ENCODE measurements around the gene TLR6.

The TLR6 gene

GRCh38 chr4:38867478-38868058, 11.0 kb upstream of the TLR6 start, which contains the start of gene FAM114A1:
Gene FAM114A1 (plus strand): TSS chr4:38867806. CDS start chr4:38878079, 10,273 bp downstream.
- H3K4me3 ChIP-seq (ENCODE audit: low read length) = peak within 1 kb of the TSS; percentile 90
- no peaks in the 10 kb centered on the region for H3K9me3 ChIP-seq (ENCODE audit: control insufficient read depth, low read length)
- peak within 1 kb of the TSS; percentile 97 for H3K9ac ChIP-seq (ENCODE audit: low read length)
- peaks cover 44% of the 10 kb centered on the region for H3K4me1 ChIP-seq (ENCODE audit: control insufficient read depth, insufficient read depth, low read length)
- DNase-seq (ENCODE audit: low read depth) = peak; percentile 95
- peaks cover 15% of the 10 kb centered on the region for H3K36me3 ChIP-seq (ENCODE audit: control insufficient read depth, insufficient read depth, low read length, severe bottlenecking)
- no peaks in the 10 kb centered on the region for H3K27me3 ChIP-seq (replicated peaks; ENCODE audit: control insufficient read depth, insufficient read depth, low read length)

DNA sequence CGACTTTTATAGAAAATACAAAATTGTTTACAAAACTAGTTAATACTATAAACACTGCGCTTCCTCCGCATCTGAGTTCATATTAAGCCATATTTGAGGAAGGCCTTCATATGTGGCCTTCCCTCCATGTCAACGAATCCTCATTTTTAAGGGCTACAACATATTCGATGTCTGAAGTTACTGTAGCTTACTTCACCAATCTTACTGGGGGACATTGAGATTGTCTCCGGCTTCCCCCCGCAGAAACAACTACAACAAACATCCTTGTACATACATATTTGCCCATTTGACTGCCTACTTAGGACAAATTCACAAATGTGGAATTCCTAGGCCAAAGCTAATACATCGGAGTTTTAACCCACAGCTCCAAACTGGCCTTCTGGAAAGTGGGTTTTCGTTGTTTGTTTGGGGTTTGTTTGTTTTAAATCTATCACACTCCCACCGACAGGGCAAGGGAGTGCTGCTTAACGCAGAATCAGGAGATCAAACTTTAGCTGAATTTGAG, 10.4 kb upstream of the TLR6 start:
- peak overlapping the region; percentile 86 for H3K4me3 ChIP-seq (ENCODE audit: low read length)
- peaks cover 38% of the 10 kb centered on the region for H3K4me1 ChIP-seq (ENCODE audit: control insufficient read depth, insufficient read depth, low read length)
- DNase-seq (ENCODE audit: low read depth) = no peak
- H3K27me3 ChIP-seq (replicated peaks; ENCODE audit: control insufficient read depth, insufficient read depth, low read length) = no peaks in the 10 kb centered on the region
- peaks cover 14% of the 10 kb centered on the region for H3K36me3 ChIP-seq (ENCODE audit: control insufficient read depth, insufficient read depth, low read length, severe bottlenecking)
- H3K9me3 ChIP-seq (ENCODE audit: control insufficient read depth, low read length) = no peaks in the 10 kb centered on the region
- H3K9ac ChIP-seq (ENCODE audit: low read length) = peak overlapping the region; percentile 96

DNA sequence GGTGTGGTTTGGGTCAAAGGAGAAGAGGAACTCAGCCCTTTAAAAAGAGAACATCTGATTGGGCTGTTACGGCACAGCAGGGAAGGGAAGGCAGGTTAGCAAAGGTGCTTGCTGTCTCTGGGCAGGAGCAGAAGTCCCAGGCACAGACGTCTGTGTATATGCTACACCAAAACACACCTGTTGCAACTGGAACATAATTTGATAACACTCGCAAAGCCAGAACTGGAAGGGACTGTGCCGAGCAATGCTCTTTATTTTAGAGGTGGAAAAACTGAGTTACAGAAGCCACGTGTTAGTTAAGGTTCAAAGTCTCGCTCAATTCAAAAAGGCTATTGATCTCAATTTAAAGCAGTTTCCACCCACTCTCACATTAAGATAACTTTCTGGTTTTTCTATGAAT, 8.8 kb upstream of the TLR6 start:
- Histone ChIP-seq H3K4me3 (ENCODE audit: low read length) (no peak overlapping the region), H3K9me3 (ENCODE audit: control insufficient read depth, low read length) (no peaks in the 10 kb centered on the region), H3K4me1 (ENCODE audit: control insufficient read depth, insufficient read depth, low read length) (peaks cover 28% of the 10 kb centered on the region), H3K27me3 (replicated peaks; ENCODE audit: control insufficient read depth, insufficient read depth, low read length) (no peaks in the 10 kb centered on the region), H3K9ac (ENCODE audit: low read length) (no peak overlapping the region), H3K36me3 (ENCODE audit: control insufficient read depth, insufficient read depth, low read length, severe bottlenecking) (peaks cover 7% of the 10 kb centered on the region)
- no peak for DNase-seq (ENCODE audit: low read depth)

DNA sequence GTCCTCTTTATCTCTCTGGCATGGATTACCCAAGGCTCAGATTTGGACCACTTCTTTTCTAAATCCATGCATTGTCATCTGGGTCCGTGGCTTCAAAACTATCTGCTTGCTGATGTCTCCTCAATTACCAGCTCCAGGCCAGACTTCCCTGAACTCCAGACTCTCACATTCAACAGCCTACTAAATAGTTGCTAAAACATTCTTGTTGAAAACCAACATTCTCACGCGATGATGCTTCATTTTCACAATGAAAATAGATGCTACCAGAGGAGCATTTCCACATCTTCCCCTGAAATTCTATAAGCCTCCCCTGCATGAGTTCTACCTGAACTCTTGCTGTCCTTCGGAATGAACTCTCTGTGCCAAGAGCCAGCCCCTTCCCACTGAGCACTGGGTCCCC, 5.2 kb upstream of the TLR6 start:
- Histone ChIP-seq H3K4me1 (ENCODE audit: control insufficient read depth, insufficient read depth, low read length) (peaks cover 17% of the 10 kb centered on the region), H3K27me3 (replicated peaks; ENCODE audit: control insufficient read depth, insufficient read depth, low read length) (no peaks in the 10 kb centered on the region), H3K36me3 (ENCODE audit: control insufficient read depth, insufficient read depth, low read length, severe bottlenecking) (no peaks in the 10 kb centered on the region), H3K9me3 (ENCODE audit: control insufficient read depth, low read length) (no peaks in the 10 kb centered on the region), H3K9ac (ENCODE audit: low read length) (no peak overlapping the region), H3K4me3 (ENCODE audit: low read length) (no peak overlapping the region)
- DNase-seq (ENCODE audit: low read depth) = no peak

DNA sequence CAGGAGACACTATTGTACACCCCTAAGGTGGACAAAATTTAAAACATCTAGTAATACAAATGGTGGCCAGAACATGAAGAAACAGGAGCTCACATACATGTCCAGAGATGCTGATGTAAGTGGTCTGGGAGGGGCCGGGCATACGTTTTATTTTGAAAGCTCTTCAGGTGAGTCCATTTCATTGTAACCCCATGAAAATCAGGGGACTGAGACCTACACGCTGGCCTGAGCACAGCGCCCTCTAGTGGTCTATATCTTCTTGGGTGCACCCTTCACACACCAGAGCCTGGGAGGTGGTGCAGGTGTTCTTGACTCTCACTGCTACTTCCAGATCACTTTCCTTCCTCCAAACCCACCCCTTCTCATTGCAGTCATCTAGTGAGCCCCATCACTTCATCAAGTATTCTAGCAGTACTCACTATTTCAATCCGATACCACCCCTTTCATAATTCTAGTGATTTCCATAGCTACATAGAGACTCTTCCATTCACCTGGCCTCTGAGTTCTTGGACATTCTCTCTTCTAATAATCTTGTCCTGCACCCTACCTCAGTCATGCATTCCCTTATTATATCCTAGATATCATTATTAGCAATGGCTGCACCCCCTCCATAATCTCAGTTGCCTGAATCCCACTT, 4.3 kb upstream of the TLR6 start:
- Histone ChIP-seq H3K27me3 (replicated peaks; ENCODE audit: control insufficient read depth, insufficient read depth, low read length) (no peaks in the 10 kb centered on the region), H3K4me1 (ENCODE audit: control insufficient read depth, insufficient read depth, low read length) (peaks cover 25% of the 10 kb centered on the region), H3K4me3 (ENCODE audit: low read length) (no peak overlapping the region), H3K9ac (ENCODE audit: low read length) (no peak overlapping the region), H3K9me3 (ENCODE audit: control insufficient read depth, low read length) (no peaks in the 10 kb centered on the region), H3K36me3 (ENCODE audit: control insufficient read depth, insufficient read depth, low read length, severe bottlenecking) (no peaks in the 10 kb centered on the region)
- DNase-seq (ENCODE audit: low read depth) = peak; percentile 61

GRCh38 chr4:38859501-38859900, 2.9 kb upstream of the TLR6 start:
- Histone ChIP-seq H3K9me3 (ENCODE audit: control insufficient read depth, low read length) (no peaks in the 10 kb centered on the region), H3K4me3 (ENCODE audit: low read length) (no peak overlapping the region), H3K36me3 (ENCODE audit: control insufficient read depth, insufficient read depth, low read length, severe bottlenecking) (no peaks in the 10 kb centered on the region), H3K27me3 (replicated peaks; ENCODE audit: control insufficient read depth, insufficient read depth, low read length) (no peaks in the 10 kb centered on the region), H3K4me1 (ENCODE audit: control insufficient read depth, insufficient read depth, low read length) (peaks cover 27% of the 10 kb centered on the region), H3K9ac (ENCODE audit: low read length) (no peak overlapping the region)
- DNase-seq (ENCODE audit: low read depth) = no peak

DNA sequence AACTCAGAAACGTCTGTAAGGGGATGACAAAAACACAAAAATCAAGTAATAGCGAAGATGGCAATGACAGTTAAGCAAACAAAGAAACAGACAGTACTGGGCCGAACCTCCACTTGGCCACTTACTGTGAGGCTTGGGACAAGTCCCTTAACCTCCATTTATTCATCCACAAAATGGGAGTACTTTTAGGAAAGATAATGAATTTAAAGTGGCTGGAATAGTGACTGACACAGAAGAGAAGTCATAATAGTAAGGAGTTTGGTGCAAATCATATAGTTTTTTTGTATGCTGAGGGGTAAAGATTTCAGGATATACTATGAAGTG, 1.4 kb upstream of the TLR6 start:
- peak overlapping the region; percentile 76 for H3K4me3 ChIP-seq (ENCODE audit: low read length)
- H3K9ac ChIP-seq (ENCODE audit: low read length) = peak overlapping the region; percentile 74
- H3K36me3 ChIP-seq (ENCODE audit: control insufficient read depth, insufficient read depth, low read length, severe bottlenecking) = no peaks in the 10 kb centered on the region
- H3K9me3 ChIP-seq (ENCODE audit: control insufficient read depth, low read length) = no peaks in the 10 kb centered on the region
- H3K4me1 ChIP-seq (ENCODE audit: control insufficient read depth, insufficient read depth, low read length) = peaks cover 27% of the 10 kb centered on the region
- no peaks in the 10 kb centered on the region for H3K27me3 ChIP-seq (replicated peaks; ENCODE audit: control insufficient read depth, insufficient read depth, low read length)
- DNase-seq (ENCODE audit: low read depth) = no peak

DNA sequence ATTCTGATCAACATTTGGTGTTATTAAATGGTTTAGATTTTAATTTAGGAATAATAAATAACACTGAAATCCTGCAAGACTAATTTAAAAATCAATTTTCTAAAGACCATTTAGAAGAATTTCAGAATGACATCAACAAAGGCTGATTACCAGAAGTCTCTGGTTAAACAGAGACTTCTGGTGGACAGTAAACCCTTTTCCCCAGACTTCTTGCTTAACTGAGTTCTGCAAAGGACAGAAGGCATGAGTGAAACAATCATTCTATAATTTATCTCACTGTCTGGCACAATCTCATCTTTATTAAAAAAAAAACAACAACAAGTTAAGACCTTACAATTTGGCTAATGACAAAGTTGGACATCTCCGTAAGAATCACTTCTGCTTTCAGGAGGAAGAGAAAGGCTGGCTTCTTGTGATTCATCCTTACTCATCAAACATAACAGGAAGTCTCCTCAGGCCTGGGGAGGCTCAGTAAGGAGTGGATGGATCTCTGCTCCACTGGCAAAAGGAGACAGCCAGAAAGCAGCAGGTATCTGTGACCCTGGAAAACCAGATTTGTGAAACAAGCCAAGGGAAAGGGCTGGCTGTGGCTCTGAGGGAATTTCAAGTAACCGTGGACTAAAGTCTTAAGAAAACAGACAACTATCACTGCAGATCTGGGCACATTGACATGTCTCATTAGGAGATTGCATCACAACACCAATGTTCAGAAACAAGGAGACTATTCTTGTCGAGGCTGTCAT, 908 bp upstream of the TLR6 start:
- Histone ChIP-seq H3K27me3 (replicated peaks; ENCODE audit: control insufficient read depth, insufficient read depth, low read length) (no peaks in the 10 kb centered on the region), H3K4me1 (ENCODE audit: control insufficient read depth, insufficient read depth, low read length) (peaks cover 27% of the 10 kb centered on the region), H3K36me3 (ENCODE audit: control insufficient read depth, insufficient read depth, low read length, severe bottlenecking) (no peaks in the 10 kb centered on the region), H3K9ac (ENCODE audit: low read length) (peak overlapping the region; percentile 74), H3K9me3 (ENCODE audit: control insufficient read depth, low read length) (no peaks in the 10 kb centered on the region), H3K4me3 (ENCODE audit: low read length) (peak overlapping the region; percentile 76)
- peak; percentile 81 for DNase-seq (ENCODE audit: low read depth)

DNA sequence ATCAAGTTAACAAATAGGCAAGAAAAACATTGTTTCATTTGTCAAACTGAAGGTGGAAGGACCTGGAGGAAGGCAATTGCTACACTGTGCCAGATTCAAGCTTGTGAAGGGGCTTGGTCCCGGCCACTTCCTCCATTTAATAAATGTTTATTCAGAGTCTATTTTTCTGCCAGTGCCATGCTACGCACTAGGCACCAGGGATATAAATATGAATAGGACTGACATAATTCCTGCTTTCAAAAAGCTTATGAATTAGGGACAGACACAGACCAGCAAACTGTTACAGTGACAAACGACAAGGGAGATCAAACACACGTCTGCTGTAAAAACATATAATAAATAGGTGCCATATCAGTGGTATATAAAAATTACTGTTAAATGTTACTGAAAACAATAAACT, 571 bp downstream of the TLR6 start:
- peak overlapping the region; percentile 76 for H3K4me3 ChIP-seq (ENCODE audit: low read length)
- H3K9ac ChIP-seq (ENCODE audit: low read length) = peak overlapping the region; percentile 74

DNA sequence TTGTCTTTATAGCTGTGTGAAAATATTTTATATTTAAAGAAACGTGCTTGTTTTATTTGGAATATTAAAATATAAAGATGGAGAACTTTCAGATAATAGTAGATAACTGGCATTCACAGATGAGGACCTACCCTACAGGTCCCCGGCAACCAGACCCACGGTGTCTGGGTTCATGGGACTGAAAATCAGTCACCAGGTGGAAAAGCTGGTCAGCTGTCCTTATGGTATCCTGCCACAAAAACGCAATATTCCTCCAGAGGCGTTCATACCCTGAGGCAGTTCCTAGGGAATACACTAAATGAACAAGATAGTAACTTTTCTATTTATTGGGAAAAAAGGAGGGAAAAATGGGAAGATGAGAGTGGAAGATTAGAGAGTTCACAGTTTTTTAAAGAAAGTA, 1.2 kb downstream of the TLR6 start:
- no peak for DNase-seq (ENCODE audit: low read depth)
- H3K4me1 ChIP-seq (ENCODE audit: control insufficient read depth, insufficient read depth, low read length) = peaks cover 27% of the 10 kb centered on the region
- no peaks in the 10 kb centered on the region for H3K9me3 ChIP-seq (ENCODE audit: control insufficient read depth, low read length)

More for the DNA sequence above, 571 bp downstream of the TLR6 start:
- Histone ChIP-seq H3K36me3 (ENCODE audit: control insufficient read depth, insufficient read depth, low read length, severe bottlenecking) (no peaks in the 10 kb centered on the region), H3K27me3 (replicated peaks; ENCODE audit: control insufficient read depth, insufficient read depth, low read length) (no peaks in the 10 kb centered on the region), H3K9me3 (ENCODE audit: control insufficient read depth, low read length) (no peaks in the 10 kb centered on the region), H3K4me1 (ENCODE audit: control insufficient read depth, insufficient read depth, low read length) (peaks cover 27% of the 10 kb centered on the region)
- no peak for DNase-seq (ENCODE audit: low read depth)

GRCh38 chr4:38846015-38846414, 10.6 kb downstream of the TLR6 start:
- Histone ChIP-seq H3K27me3 (replicated peaks; ENCODE audit: control insufficient read depth, insufficient read depth, low read length) (no peaks in the 10 kb centered on the region), H3K9ac (ENCODE audit: low read length) (no peak overlapping the region), H3K9me3 (ENCODE audit: control insufficient read depth, low read length) (no peaks in the 10 kb centered on the region), H3K4me1 (ENCODE audit: control insufficient read depth, insufficient read depth, low read length) (no peaks in the 10 kb centered on the region), H3K36me3 (ENCODE audit: control insufficient read depth, insufficient read depth, low read length, severe bottlenecking) (no peaks in the 10 kb centered on the region), H3K4me3 (ENCODE audit: low read length) (no peak overlapping the region)
- peak; percentile 39 for DNase-seq (ENCODE audit: low read depth)

More for the DNA sequence above, 1.2 kb downstream of the TLR6 start:
- no peak overlapping the region for H3K9ac ChIP-seq (ENCODE audit: low read length)
- H3K4me3 ChIP-seq (ENCODE audit: low read length) = no peak overlapping the region
- no peaks in the 10 kb centered on the region for H3K36me3 ChIP-seq (ENCODE audit: control insufficient read depth, insufficient read depth, low read length, severe bottlenecking)
- H3K27me3 ChIP-seq (replicated peaks; ENCODE audit: control insufficient read depth, insufficient read depth, low read length) = no peaks in the 10 kb centered on the region
